Tibial nerve (tissue), 4 donors: ENCODE data around the gene DUS3L.

Experiments used
- CTCF ChIP-seq, 5 experiments: fragments of 200-600 bp in 3 of 5; fragments of 450-650 bp in 2 of 5; sonication (generic) in 3 of 5; IDR thresholded peaks; one replicate each; pipeline ENCODE4 v1.5.1; 2016 to 2019; ENCODE audit warnings: antibody characterized with exemption in 5 of 5, mild to moderate bottlenecking in 3 of 5, moderate library complexity in 2 of 5
- EP300 ChIP-seq, 2 donors: sonication (generic); formaldehyde crosslinking; IDR thresholded peaks; one replicate each; pipeline ENCODE4 v1.6.1; 2017; ENCODE audit warnings: antibody characterized with exemption in 2 of 2, mild to moderate bottlenecking in 1 of 2
- POLR2A ChIP-seq, 2 donors: fragments of 450-650 bp; IDR thresholded peaks; one replicate each; pipeline ENCODE4 v1.6.1; 2017; ENCODE audit warnings: antibody characterized with exemption in 2 of 2, mild to moderate bottlenecking in 2 of 2, moderate library complexity in 2 of 2

GRCh38 chr19:5800361-5801270, 9.7 kb upstream of the DUS3L start:
- no peak for TF ChIP-seq EP300 (IDR thresholded peaks at IDR 0.05)
- TF ChIP-seq CTCF (IDR thresholded peaks at IDR 0.05), result no peak
- no peak for TF ChIP-seq POLR2A (IDR thresholded peaks at IDR 0.05)
